NCI-H2171 treated with DMSO at 0.1 percent for 48 hours (cell line): ENCODE results near the gene TEX9.

ENCODE experiments used
- DNase-seq: peaks from one replicate; lab custom pipeline; 2025; lab: John Stamatoyannopoulos, UW

TEX9 gene

GRCh38 chr15:56445746-56446145 is 80.5 kb downstream of the TEX9 start:
- DNase-seq, result no peak

GRCh38 chr15:56454836-56455235 is 89.6 kb downstream of the TEX9 start:
- DNase-seq, result peak; percentile 24

- DNase-seq, result no peak
These were observed 91.0 kb downstream of the TEX9 start for GRCh38 chr15:56456229-56456628.

- no peak for DNase-seq
These were observed 93.9 kb downstream of the TEX9 start for GRCh38 chr15:56459096-56459495.

GRCh38 chr15:56460071-56460470 is 94.8 kb downstream of the TEX9 start:
- DNase-seq, result no peak

- no peak for DNase-seq
These were observed 95.7 kb downstream of the TEX9 start for GRCh38 chr15:56460947-56461346.

- peak; percentile 96 for DNase-seq
These were observed 99.8 kb downstream of the TEX9 start, which contains the start of gene MNS1 for GRCh38 chr15:56464893-56465520. TSS of gene MNS1 (minus strand) at chr15:56465137. CDS start at chr15:56464972, 165 bp downstream.

- no peak for DNase-seq
These were observed 102.4 kb downstream of the TEX9 start for GRCh38 chr15:56467616-56468015.

GRCh38 chr15:56468401-56468800 is 103.2 kb downstream of the TEX9 start:
- no peak for DNase-seq

GRCh38 chr15:56469483-56469882 is 104.3 kb downstream of the TEX9 start:
- DNase-seq, result no peak

GRCh38 chr15:56471440-56472069 is 106.3 kb downstream of the TEX9 start:
- DNase-seq, result no peak

GRCh38 chr15:56472278-56472677 is 107.1 kb downstream of the TEX9 start:
- peak; percentile 38 for DNase-seq

- no peak for DNase-seq
These were observed 107.8 kb downstream of the TEX9 start for GRCh38 chr15:56473017-56473416.

GRCh38 chr15:56475351-56475750 is 110.1 kb downstream of the TEX9 start:
- DNase-seq, result no peak
